GM12892 (cell line): ENCODE measurements around the gene AKTIP.
A peak's percentile ranks its signal among the peaks of the same experiment; 100 is the strongest.

Experiments
- DNase-seq: peaks from one replicate; pipeline ENCODE4 v3.0.0; 2011; ENCODE audit not compliant: insufficient read length
- FAIRE-seq: peaks from 2 replicates; lab custom pipeline; 2011; peaks lifted over from hg19 to GRCh38; lab: Jason Lieb, UNC
- POLR2A ChIP-seq: IDR thresholded peaks from 2 replicates; pipeline ENCODE4 v1.6.1; 2011; ENCODE audit warnings: low read depth, low read length, control low read depth
- POLR2AphosphoS5 ChIP-seq: IDR thresholded peaks from 2 replicates; pipeline ENCODE4 v1.6.1; 2011; ENCODE audit warnings: low read depth, low read length, control low read depth
- TAF1 ChIP-seq: IDR thresholded peaks from 2 replicates; pipeline ENCODE4 v1.6.1; 2011; ENCODE audit warnings: low read depth, mild to moderate bottlenecking, control low read depth, low read length, borderline replicate concordance

Gene AKTIP

DNA sequence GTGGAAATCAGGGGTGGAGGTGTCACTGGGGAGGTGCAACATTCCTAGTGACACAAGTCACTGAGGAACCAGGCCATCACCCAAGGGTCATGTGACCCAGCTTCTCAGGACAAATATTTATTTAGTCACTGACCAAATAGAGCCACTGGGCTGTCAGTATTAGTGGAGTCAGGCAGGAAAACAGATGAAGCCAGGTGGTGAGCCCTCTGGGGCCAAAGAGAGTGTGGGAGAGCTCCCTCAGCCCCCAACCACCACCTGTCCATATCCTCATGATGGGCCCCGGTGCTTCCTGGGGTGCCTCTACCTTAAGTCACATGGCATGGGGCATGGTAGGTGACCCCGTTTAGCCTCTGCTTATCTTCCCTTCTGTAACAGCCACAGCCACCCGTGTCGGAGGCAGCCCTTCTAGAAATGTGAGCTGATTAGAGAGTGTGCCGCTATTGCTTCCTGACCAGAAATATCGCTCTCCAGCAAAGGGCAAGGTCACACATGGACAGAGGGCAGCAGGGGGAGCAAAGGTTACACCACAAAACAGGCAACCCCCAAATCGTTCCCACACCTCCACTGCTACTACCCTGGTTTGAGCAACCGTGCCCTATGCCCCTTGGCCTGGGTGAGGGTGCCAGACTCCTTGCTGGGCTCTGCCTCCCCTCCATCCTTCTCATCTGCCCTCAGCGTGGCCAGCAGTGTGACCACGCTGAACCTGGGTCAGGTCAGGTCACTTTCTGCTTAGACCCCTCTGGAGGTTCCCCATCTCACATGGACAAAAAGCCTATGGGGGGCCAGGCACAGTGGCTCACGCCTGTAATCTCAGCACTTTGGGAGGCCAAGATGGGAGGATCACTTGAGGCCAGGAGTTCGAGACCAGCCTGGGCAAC is 8.6 kb upstream of the AKTIP start:
- FAIRE-seq (no peak), DNase-seq (no peak)
- no peak for TF ChIP-seq POLR2A
- TF ChIP-seq POLR2AphosphoS5 = no peak
- TF ChIP-seq TAF1 = no peak

- no peak for TF ChIP-seq POLR2AphosphoS5
- no peak for TF ChIP-seq TAF1
- TF ChIP-seq POLR2A = no peak
- no peak for DNase-seq
- no peak for FAIRE-seq
These were observed 8.0 kb upstream of the AKTIP start for GRCh38 chr16:53511084-53511402.

GRCh38 chr16:53510704-53511070 is 7.7 kb upstream of the AKTIP start:
- DNase-seq = no peak
- FAIRE-seq = no peak
- TF ChIP-seq TAF1 = no peak
- TF ChIP-seq POLR2A = no peak
- TF ChIP-seq POLR2AphosphoS5 = no peak

DNA sequence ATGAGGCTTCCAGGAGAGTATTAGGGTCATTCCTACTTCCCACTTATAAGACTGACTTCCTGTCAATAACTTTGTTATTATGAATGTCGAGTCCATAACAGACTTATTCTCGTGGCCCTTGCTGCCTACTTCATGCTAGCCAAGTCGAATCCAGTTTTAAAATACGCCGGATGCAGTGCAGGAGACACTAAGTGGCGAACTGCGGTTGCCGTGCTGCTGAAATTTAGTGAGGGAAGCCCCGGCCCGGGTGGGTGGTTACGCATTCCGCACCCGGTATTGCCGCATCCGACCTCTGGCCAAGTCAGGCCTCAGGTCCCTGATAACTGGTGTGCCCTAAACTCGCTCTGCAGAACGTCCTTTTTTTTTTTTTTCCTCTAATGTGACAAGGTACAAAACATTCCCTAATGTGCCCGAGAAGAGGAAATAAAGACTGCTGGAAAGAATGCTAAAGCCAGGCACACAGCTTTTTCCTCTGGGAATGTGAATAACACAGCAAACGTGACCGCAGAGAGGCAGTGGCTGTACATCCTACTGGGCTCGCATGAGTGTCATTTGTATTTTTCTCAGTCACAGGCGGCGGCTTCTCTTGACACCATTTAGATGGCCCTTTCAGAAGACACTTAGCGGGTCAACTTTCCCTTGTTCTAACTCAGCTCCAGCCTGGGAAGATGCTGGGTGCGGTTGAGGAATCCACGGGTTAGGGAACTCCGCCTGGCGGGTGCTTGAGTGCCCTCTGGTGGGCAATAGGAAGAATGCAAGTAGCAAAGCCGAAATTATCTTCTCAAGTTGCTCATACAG is 7.1 kb upstream of the AKTIP start:
- DNase-seq (no peak), FAIRE-seq (peak; percentile 53)
- TF ChIP-seq TAF1 = no peak
- no peak for TF ChIP-seq POLR2AphosphoS5
- TF ChIP-seq POLR2A = no peak

DNA sequence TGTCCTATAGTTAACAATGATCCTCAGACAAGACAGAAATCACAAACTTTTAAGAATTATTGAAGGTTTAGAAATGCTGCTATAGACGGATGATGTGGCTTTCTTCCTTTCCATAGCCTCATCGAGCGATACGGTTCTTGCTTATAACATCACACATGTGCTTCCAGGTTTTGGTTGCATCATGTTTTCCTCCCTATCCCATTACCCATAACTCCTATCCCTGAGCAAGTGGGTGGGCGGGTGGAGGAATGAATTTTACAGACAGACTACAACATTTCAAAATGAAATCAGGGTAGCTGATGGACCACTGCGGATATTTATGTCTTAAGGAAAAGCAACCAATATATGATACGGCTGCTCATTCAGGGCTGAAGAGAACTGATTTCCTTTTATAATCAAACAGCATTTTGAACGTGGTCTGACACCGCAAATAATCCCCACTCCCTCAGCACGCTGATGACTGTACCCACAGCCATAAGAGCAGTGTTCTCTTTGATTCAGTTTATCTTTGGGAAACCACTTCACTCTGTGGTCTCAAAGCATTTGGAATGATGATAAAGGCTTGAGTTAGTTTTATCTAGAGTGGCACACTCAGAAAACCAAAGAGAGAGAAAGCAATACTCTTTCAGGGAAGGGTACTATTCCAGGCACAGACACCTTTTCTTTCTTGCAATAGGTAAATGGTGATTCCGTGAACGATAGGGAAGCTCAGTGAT is 4.6 kb upstream of the AKTIP start:
- FAIRE-seq (no peak), DNase-seq (no peak)
- no peak for TF ChIP-seq POLR2A
- TF ChIP-seq TAF1 = no peak
- no peak for TF ChIP-seq POLR2AphosphoS5

DNA sequence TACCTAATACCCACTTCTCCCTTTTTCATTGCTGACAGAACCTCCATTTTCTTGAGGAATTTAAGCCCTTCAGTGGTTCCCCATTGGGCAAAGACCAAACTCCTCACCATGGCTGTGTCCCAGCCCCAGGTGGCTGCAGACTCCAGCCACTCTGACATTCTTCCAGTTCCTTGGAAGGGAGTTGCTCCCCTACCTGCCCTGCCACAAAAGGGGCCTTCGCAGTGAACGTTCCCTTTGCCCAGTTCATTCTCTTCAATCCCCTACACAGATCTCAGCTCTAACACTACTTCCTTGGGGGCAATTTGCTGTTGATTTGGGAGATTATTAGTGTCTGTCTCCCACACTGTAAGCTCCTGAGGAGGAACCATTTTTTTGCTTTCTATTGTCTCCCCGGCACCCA is 3.2 kb upstream of the AKTIP start:
- DNase-seq (no peak), FAIRE-seq (no peak)
- TF ChIP-seq TAF1 = no peak
- no peak for TF ChIP-seq POLR2A

- DNase-seq (no peak), FAIRE-seq (peak; percentile 9)
- TF ChIP-seq TAF1 (no peak), POLR2AphosphoS5 (no peak), POLR2A (no peak)
These were observed 1.7 kb upstream of the AKTIP start for GRCh38 chr16:53504665-53505064.

DNA sequence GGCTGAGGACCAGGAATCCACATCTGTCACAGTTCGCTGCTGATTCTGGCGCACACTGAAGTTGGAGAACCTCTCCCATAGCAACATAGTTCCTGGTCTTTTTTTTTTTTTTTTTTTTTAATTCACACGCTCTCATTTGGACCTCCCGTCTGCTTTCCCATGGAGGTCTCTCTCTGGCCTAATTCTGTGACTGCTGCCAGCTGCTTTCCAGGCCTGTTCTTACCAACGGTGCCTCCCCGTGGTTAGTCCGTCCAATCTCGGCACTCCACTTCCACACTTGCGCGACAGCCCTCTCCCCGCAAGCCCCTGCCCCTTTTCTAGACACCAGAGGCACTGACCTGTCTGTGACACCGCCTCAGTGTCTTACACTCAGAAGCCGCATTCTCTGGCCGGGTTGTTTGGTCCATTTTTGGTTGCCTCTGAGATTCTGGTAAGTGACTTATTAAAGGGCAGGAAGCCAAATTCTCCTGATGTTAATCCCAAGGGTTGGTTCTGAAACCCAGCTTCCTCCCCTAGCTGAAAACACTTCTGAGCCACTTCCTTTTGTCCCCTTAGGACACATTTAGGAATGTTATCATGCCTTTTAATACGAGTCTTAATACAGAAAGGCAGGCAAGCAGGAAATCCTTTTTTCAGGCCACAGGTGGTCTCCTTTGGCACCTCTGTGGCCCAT is 1.1 kb upstream of the AKTIP start:
- no peak for DNase-seq
- no peak for FAIRE-seq
- TF ChIP-seq POLR2AphosphoS5 = no peak
- no peak for TF ChIP-seq TAF1
- 0 out of 2 replicates have a peak, but pooled peaks have one; percentile 6 for TF ChIP-seq POLR2A

DNA sequence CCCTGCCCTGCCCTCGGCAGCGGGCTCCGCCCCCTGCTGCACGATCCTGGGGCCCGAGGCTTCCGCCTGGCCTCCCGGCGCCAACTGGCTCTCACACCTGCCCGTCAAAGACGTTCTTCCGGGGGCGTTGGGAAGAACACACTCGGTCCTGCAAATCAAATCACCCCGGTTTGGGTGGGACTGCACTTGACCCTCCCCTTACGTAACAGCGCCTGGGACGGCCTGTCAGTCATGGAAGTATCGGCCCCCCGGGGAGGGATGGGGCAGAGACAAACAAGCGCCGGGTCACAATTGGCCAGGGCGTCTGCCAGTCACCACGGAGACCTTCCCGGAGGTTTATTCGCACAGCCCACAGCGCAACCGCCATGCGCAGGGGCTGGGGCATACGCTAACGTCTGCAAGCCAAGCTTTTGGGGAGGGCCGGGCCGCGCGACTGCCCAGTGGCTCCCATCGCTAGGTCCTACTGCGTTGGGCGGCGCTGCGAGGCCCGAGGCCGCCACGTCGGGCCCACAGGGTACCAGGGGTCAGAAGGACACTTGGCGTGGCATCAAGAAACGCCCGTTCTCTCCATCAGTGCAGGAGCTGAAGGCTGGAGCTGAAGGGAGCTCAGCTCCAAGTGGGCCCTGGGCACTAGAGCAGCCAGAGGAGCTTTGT is 388 bp upstream of the AKTIP start:
- peak; percentile 93 for DNase-seq
- FAIRE-seq = peak; percentile 98
- peak; percentile 83 for TF ChIP-seq POLR2A
- peak; percentile 40; the same call in 1 of the 2 replicates for TF ChIP-seq TAF1
- peak; percentile 75; the same call in 1 of the 2 replicates for TF ChIP-seq POLR2AphosphoS5

GRCh38 chr16:53501216-53501859 is 1.7 kb downstream of the AKTIP start:
- no peak for DNase-seq
- TF ChIP-seq POLR2AphosphoS5 = no peak

More at GRCh38 chr16:53501216-53501859, 1.7 kb downstream of the AKTIP start:
- no peak for FAIRE-seq
